ENCODE measurements around the gene CBLN3. TPM values are rescaled to one million over a fixed set of nuclear protein-coding genes. Genes with fewer than 3 reads are reported as not detected.

The CBLN3 gene
- polyA plus RNA-seq, 3 donors, result 0.07 to 1.1 TPM; not detected in 1

DNA sequence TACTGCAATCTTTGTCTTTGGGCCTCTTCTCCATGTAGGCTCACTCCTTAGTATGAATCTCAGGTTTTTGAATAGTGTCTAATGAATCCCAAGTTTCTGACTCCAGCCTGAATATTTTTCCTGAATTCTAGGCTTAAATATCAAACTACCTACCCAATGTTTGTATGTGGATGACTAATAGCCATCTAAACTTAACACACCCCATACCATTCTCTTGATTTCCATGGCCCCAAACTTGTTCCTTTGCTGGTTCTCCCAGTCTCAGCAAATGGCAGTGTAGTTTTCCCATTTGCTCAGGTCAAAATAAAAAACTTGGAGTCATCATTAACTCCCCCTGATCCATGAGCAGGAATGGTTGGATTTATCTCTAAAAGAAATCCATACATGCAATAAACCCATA, 31.9 kb upstream of the CBLN3 start:
- no peaks in the 10 kb centered on the region for H3K4me1 Mint-ChIP-seq
- DNase-seq, result no peak
- H3K27me3 ChIP-seq (ENCODE audit: control insufficient read depth in 2 of 2, insufficient read depth in 2 of 2, low read length in 2 of 2), result no peaks in the 10 kb centered on the region
- no peaks in the 10 kb centered on the region for H4K20me1 ChIP-seq (ENCODE audit: insufficient read depth, low read length)
- H3K4me2 ChIP-seq (replicated peaks; ENCODE audit: extremely low read depth, low read length, poor library complexity, severe bottlenecking), result no peak overlapping the region
- no peak overlapping the region for H3K27ac Mint-ChIP-seq
- H3K4me3 ChIP-seq (replicated peaks in 1 of 3; ENCODE audit: low read depth in 2 of 3, low read length in 3 of 3), result no peak overlapping the region
- H3K4me3 Mint-ChIP-seq, result no peak overlapping the region
- peaks cover 0 to 5% (median 1%) of the 10 kb centered on the region in 7 donors for H3K9me3 Mint-ChIP-seq
- TF ChIP-seq, protein P1, sequence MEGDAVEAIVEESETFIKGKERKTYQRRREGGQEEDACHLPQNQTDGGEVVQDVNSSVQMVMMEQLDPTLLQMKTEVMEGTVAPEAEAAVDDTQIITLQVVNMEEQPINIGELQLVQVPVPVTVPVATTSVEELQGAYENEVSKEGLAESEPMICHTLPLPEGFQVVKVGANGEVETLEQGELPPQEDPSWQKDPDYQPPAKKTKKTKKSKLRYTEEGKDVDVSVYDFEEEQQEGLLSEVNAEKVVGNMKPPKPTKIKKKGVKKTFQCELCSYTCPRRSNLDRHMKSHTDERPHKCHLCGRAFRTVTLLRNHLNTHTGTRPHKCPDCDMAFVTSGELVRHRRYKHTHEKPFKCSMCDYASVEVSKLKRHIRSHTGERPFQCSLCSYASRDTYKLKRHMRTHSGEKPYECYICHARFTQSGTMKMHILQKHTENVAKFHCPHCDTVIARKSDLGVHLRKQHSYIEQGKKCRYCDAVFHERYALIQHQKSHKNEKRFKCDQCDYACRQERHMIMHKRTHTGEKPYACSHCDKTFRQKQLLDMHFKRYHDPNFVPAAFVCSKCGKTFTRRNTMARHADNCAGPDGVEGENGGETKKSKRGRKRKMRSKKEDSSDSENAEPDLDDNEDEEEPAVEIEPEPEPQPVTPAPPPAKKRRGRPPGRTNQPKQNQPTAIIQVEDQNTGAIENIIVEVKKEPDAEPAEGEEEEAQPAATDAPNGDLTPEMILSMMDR (IDR thresholded peaks at IDR 0.05), result no peak
- no peaks in the 10 kb centered on the region for H3K36me3 Mint-ChIP-seq
- H3K9me3 ChIP-seq (replicated peaks in 1 of 2; ENCODE audit: control insufficient read depth in 1 of 2, insufficient read depth in 1 of 2, low read length in 2 of 2), result no peaks in the 10 kb centered on the region
- H3K27me3 Mint-ChIP-seq (ENCODE audit: low read depth in 3 of 3), result peaks cover 0 to 4% (median 0%) of the 10 kb centered on the region in 3 donors
- no peak overlapping the region for H3K9ac ChIP-seq (ENCODE audit: insufficient read depth, low read length, poor library complexity, severe bottlenecking)
- intact Hi-C loops (cut with micrococcal nuclease), result no loop called here
- H2AFZ ChIP-seq (ENCODE audit: insufficient read depth, low read depth, low read length, poor library complexity, severe bottlenecking), result no peak overlapping the region
- no peak overlapping the region for H3K27ac ChIP-seq (ENCODE audit: low read depth in 1 of 2, low read length in 2 of 2)
- no peaks in the 10 kb centered on the region for H3K79me2 ChIP-seq (ENCODE audit: insufficient read depth, low read length)
- H3K36me3 ChIP-seq (replicated peaks in 1 of 2; ENCODE audit: control insufficient read depth in 1 of 2, insufficient read depth in 2 of 2, low read length in 2 of 2), result no peaks in the 10 kb centered on the region
- no peaks in the 10 kb centered on the region for H3K4me1 ChIP-seq (ENCODE audit: control insufficient read depth in 1 of 2, insufficient read depth in 2 of 2, low read length in 2 of 2)

DNA sequence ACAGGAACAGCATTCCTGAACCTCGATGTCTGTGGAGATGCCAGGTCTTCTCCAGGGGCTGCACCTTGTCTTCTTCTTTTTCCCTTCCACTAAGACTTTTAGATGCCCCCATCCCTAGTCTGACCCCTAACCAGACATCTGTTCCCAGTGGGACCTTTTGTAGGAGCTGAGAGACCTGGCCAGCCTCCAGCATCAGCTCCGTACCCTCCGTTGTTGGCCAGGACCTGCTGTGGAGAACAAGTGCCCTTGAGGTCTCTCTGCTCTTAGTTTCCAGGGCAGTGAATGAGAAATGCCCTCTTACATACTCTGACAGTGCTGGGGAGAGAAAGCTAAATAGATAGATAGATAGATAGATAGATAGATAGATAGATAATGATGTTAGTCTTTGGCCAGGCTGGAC, 29.9 kb upstream of the CBLN3 start:
- Mint-ChIP-seq H3K27ac (no peak overlapping the region), H3K9me3 (peaks cover 4 to 15% (median 8%) of the 10 kb centered on the region in 7 donors), H3K27me3 (ENCODE audit: low read depth in 3 of 3) (peaks cover 0 to 4% (median 0%) of the 10 kb centered on the region in 3 donors), H3K36me3 (no peaks in the 10 kb centered on the region), H3K4me1 (no peaks in the 10 kb centered on the region), H3K4me3 (no peak overlapping the region)
- H3K9me3 ChIP-seq (replicated peaks in 1 of 2; ENCODE audit: control insufficient read depth in 1 of 2, insufficient read depth in 1 of 2, low read length in 2 of 2), result peaks cover 0 to 6% of the 10 kb centered on the region in 2 donors
- H4K20me1 ChIP-seq (ENCODE audit: insufficient read depth, low read length), result no peaks in the 10 kb centered on the region
- no peak overlapping the region for H3K4me2 ChIP-seq (replicated peaks; ENCODE audit: extremely low read depth, low read length, poor library complexity, severe bottlenecking)
- H2AFZ ChIP-seq (ENCODE audit: insufficient read depth, low read depth, low read length, poor library complexity, severe bottlenecking), result no peak overlapping the region
- DNase-seq, result no peak
- no peaks in the 10 kb centered on the region for H3K36me3 ChIP-seq (replicated peaks in 1 of 2; ENCODE audit: control insufficient read depth in 1 of 2, insufficient read depth in 2 of 2, low read length in 2 of 2)
- WGBS (ENCODE audit: insufficient coverage), result 100% methylated on average over 1 of the region's 3 CpGs
- H3K79me2 ChIP-seq (ENCODE audit: insufficient read depth, low read length), result no peaks in the 10 kb centered on the region
- no peak overlapping the region for H3K9ac ChIP-seq (ENCODE audit: insufficient read depth, low read length, poor library complexity, severe bottlenecking)
- intact Hi-C loops (cut with micrococcal nuclease), result no loop called here
- TF ChIP-seq, protein P1 (IDR thresholded peaks at IDR 0.05), result no peak
- H3K27ac ChIP-seq (ENCODE audit: low read depth in 1 of 2, low read length in 2 of 2), result no peak overlapping the region
- no peaks in the 10 kb centered on the region for H3K4me1 ChIP-seq (ENCODE audit: control insufficient read depth in 1 of 2, insufficient read depth in 2 of 2, low read length in 2 of 2)
- H3K27me3 ChIP-seq (ENCODE audit: control insufficient read depth in 2 of 2, insufficient read depth in 2 of 2, low read length in 2 of 2), result no peaks in the 10 kb centered on the region
- H3K4me3 ChIP-seq (replicated peaks in 1 of 3; ENCODE audit: low read depth in 2 of 3, low read length in 3 of 3), result no peak overlapping the region
